Measurements from ENCODE around the gene CETP.

The CETP gene

GRCh38 chr16:56916571-56917403, 45.0 kb upstream of the CETP start:
- Histone ChIP-seq H3K4me1 (ENCODE audit: low read depth, poor library complexity, severe bottlenecking) (peaks cover 71% of the 10 kb centered on the region), H3K27ac (peak overlapping the region; percentile 84), H3K36me3 (ENCODE audit: insufficient read depth) (no peaks in the 10 kb centered on the region), H3K4me3 (IDR thresholded peaks at IDR 0.05; ENCODE audit: insufficient read depth, low read depth, low read length) (no peak overlapping the region), H2AFZ (ENCODE audit: low read depth) (peak overlapping the region; percentile 54), H4K20me1 (ENCODE audit: insufficient read depth) (no peaks in the 10 kb centered on the region), H3K4me2 (peak overlapping the region; percentile 95), H3K27me3 (ENCODE audit: insufficient read depth, low read depth) (no peaks in the 10 kb centered on the region), H3K9ac (peak overlapping the region; percentile 60), H3K79me2 (ENCODE audit: insufficient read depth, low read depth) (no peaks in the 10 kb centered on the region)
- TF ChIP-seq CTCF (conservative IDR thresholded peaks at IDR 0.05; ENCODE audit: low read depth, low read length): no peak

- H2AFZ ChIP-seq (ENCODE audit: low read depth): no peak overlapping the region
- no peak for TF ChIP-seq CTCF (conservative IDR thresholded peaks at IDR 0.05; ENCODE audit: low read depth, low read length)
- H3K79me2 ChIP-seq (ENCODE audit: insufficient read depth, low read depth): no peaks in the 10 kb centered on the region
- peak overlapping the region; percentile 84; the same call in 1 of the 2 replicates for H3K27ac ChIP-seq
- H3K36me3 ChIP-seq (ENCODE audit: insufficient read depth): no peaks in the 10 kb centered on the region
- H3K4me1 ChIP-seq (ENCODE audit: low read depth, poor library complexity, severe bottlenecking): peaks cover 61% of the 10 kb centered on the region
- no peaks in the 10 kb centered on the region for H3K27me3 ChIP-seq (ENCODE audit: insufficient read depth, low read depth)
- H4K20me1 ChIP-seq (ENCODE audit: insufficient read depth): no peaks in the 10 kb centered on the region
- H3K4me3 ChIP-seq (IDR thresholded peaks at IDR 0.05; ENCODE audit: insufficient read depth, low read depth, low read length): no peak overlapping the region
- H3K9ac ChIP-seq: no peak overlapping the region
- H3K4me2 ChIP-seq: peak overlapping the region; percentile 95; the same call in 1 of the 2 replicates
Measured at GRCh38 chr16:56918467-56919012, 43.2 kb upstream of the CETP start.

- Histone ChIP-seq H3K79me2 (ENCODE audit: insufficient read depth, low read depth) (no peaks in the 10 kb centered on the region), H3K27ac (no peak overlapping the region), H3K27me3 (ENCODE audit: insufficient read depth, low read depth) (no peaks in the 10 kb centered on the region), H3K36me3 (ENCODE audit: insufficient read depth) (no peaks in the 10 kb centered on the region), H2AFZ (ENCODE audit: low read depth) (no peak overlapping the region), H3K4me1 (ENCODE audit: low read depth, poor library complexity, severe bottlenecking) (peaks cover 64% of the 10 kb centered on the region), H3K4me3 (IDR thresholded peaks at IDR 0.05; ENCODE audit: insufficient read depth, low read depth, low read length) (no peak overlapping the region), H3K9ac (no peak overlapping the region), H4K20me1 (ENCODE audit: insufficient read depth) (no peaks in the 10 kb centered on the region), H3K4me2 (no peak overlapping the region)
- TF ChIP-seq CTCF (conservative IDR thresholded peaks at IDR 0.05; ENCODE audit: low read depth, low read length): no peak
Measured at GRCh38 chr16:56919099-56919800, 42.5 kb upstream of the CETP start.

GRCh38 chr16:56921571-56921970, 40.2 kb upstream of the CETP start:
- TF ChIP-seq CTCF (conservative IDR thresholded peaks at IDR 0.05; ENCODE audit: low read depth, low read length): no peak
- H3K4me3 ChIP-seq (IDR thresholded peaks at IDR 0.05; ENCODE audit: insufficient read depth, low read depth, low read length): no peak overlapping the region
- no peak overlapping the region for H3K4me2 ChIP-seq
- H3K4me1 ChIP-seq (ENCODE audit: low read depth, poor library complexity, severe bottlenecking): peaks cover 43% of the 10 kb centered on the region
- no peak overlapping the region for H2AFZ ChIP-seq (ENCODE audit: low read depth)
- H4K20me1 ChIP-seq (ENCODE audit: insufficient read depth): no peaks in the 10 kb centered on the region
- H3K9ac ChIP-seq: no peak overlapping the region
- H3K79me2 ChIP-seq (ENCODE audit: insufficient read depth, low read depth): no peaks in the 10 kb centered on the region
- no peaks in the 10 kb centered on the region for H3K36me3 ChIP-seq (ENCODE audit: insufficient read depth)
- H3K27me3 ChIP-seq (ENCODE audit: insufficient read depth, low read depth): no peaks in the 10 kb centered on the region
- no peak overlapping the region for H3K27ac ChIP-seq
